ENCODE results near the gene THSD8.
A peak's percentile ranks its signal among the peaks of the same experiment; 100 is the strongest.

The THSD8 gene

DNA sequence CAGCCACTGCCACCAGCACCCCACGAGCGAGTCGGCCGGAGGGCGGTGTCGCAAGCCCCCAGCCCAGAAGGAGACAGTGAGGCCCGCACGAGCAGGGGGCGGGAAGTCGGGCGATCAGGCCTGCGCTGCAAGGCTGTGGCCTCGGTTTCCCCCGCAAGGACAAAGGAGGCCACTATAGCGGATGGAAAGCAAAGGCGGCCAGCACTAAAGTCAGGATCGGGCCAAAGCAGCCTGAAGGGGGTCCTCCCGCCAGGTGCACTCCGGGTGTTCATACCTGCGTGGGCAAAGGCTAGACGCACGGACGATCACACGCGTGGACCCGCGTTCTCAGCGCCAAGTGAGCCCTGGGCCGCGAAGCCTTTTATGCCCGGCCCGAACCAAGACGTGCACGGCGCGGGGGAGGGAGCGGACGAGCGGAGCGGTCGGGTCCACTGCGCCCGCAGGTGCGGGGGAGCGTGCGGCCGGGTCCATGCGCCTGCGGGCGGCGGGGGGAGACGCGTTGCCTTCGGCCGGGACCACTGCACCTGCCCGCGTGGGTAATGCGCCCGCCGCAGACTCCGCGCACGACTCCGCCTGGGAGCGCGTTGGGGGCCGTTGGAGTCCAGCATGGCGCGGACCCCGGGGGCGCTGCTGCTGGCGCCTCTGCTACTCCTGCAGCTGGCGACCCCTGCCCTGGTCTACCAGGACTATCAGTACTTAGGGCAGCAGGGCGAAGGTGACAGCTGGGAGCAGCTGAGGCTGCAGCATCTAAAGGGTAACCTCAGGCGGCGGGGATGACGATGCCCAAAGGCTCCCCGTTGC is at the start of gene THSD8, which contains the start of gene PRDX2:
TSS of gene THSD8 (plus strand) at position 604 of the 801 bp plus-strand sequence. CDS start at position 607, 3 bp downstream.
TSS of gene PRDX2 (minus strand) at position 335 of the 801 bp plus-strand sequence. CDS start 539 bp downstream, outside the sequence.
- DNase-seq: no peak

- no peak for DNase-seq
Measured at GRCh38 chr19:12754465-12755196, 47.2 kb upstream of the THSD8 start.

DNA sequence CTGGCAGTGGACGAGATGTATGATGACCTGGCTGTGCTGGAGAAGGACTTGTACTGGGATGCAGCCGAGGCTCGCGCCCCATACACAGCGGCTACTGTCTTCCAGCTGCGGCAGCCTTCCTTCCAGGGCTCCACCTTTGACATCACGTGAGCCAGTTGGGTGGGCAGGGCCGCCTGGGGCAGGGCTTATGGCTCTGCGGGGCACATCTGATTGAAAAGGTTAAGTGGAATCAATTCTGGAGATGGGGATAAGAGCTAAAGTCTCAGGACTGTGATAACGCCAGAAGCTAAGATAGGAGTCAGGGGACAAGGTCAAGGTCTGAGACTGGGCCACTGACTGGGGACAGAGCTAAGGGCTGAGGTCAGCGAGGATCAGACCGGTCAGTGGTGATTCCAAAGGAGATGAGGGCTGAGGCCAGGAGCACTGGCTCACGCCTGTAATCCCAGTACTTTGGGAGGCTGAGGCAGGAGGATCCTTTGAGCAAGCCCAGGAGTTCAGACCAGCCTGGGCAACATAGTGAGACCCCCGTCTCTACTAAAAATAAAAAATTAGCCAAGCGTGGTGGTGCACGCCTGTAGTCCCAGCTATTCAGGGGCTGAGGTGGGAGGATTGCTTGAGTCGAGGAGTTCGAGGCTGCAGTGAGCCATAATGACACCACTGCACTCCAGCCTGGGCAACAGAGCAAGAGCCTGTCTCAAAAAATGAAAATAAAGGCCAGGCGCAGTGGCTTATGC is 45.6 kb upstream of the THSD8 start:
- no peak for DNase-seq

GRCh38 chr19:12757544-12758274 is 44.2 kb upstream of the THSD8 start:
- peak; percentile 75 for DNase-seq

GRCh38 chr19:12759686-12760085 is 42.2 kb upstream of the THSD8 start:
- DNase-seq: no peak

DNA sequence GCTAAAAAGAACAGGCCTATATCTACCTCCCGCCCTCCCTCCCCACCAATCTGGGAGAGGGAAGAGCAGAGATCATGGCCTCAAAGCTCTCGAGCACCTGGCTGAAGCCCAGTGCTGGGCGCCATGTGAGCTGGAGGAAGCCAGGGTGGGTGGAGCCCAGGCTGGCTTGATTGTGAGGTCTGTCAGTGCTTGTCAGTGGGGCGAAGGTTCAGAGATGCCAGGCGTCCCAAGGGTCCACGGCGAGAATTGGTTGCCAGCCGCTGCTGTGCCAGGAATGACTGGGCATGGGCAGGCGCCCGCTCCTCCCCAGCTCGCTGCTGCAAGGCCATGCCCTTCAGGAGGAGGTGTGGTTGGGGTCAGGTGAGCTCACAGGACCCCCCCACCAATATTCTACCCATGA is 38.8 kb upstream of the THSD8 start:
- no peak for DNase-seq

- no peak for DNase-seq
Measured at GRCh38 chr19:12764698-12765097, 37.2 kb upstream of the THSD8 start.

DNA sequence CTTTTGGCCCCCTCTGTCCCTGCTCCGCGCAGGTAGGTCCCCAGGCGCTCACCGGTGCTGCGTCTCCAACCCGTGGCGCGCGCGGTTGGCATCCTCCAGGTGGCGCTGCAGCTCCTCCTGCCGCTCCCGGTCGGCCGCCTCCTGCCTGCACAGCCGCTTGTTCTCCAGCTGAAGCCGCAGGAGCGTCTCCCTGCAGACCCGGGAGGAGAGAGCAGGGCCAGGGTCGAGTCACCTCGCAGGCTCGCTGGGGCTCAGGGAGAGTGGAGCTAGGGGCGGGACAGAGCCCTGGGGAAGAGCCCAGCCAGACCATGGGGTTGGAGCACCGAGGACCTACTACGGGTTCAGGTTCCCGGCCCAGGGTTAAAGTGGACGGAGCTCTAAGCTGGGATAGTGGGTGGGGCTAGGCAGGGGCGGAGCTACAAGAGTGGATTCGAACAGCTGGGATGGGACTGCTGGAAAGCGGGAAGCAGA is 35.8 kb upstream of the THSD8 start:
- peak; percentile 83 for DNase-seq

- DNase-seq: no peak
Measured at GRCh38 chr19:12767150-12767549, 34.7 kb upstream of the THSD8 start.

GRCh38 chr19:12767666-12768065 is 34.2 kb upstream of the THSD8 start:
- no peak for DNase-seq

GRCh38 chr19:12769689-12770088 is 32.2 kb upstream of the THSD8 start:
- no peak for DNase-seq

DNA sequence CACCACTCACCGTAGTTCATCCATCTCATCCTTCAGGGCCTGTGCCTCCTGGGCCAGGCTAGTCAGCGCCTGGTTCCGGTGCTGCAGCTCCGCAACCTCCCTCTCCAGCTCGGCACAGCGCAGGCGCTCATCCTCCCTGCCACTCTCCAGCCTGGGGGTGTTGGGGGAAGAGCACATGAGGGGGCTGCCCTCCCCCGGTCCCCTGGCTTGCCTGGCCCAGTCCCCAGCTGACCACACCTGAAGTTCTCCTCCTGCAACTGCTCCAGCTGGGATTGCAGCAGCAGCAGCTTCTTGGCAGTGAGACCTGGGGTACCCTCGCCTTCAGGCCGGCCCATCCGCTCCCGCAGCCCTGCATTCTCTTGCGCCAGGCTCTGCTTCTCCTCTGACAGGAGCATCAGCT is 30.9 kb upstream of the THSD8 start:
- DNase-seq: no peak

GRCh38 chr19:12772323-12772722 is 29.5 kb upstream of the THSD8 start:
- DNase-seq: no peak

DNA sequence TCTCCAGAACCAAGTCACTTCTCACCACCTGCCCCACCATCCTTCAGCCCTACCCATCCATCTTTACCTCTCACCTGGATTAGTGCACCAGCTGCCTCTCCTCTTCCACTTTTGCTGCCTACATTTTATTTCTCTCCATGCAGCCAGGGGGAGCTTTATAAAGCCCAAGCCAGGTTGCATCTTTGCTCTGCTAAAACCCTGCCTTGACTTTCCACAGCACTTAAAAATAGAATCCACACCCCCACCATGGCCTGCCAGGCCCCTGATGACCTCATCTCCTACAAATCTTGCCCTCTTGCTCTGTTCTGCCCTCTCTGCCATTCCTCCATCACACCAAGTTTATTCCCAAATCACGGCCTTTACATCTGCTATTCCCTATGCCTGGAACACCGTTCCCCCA is 28.3 kb upstream of the THSD8 start:
- DNase-seq: no peak

DNA sequence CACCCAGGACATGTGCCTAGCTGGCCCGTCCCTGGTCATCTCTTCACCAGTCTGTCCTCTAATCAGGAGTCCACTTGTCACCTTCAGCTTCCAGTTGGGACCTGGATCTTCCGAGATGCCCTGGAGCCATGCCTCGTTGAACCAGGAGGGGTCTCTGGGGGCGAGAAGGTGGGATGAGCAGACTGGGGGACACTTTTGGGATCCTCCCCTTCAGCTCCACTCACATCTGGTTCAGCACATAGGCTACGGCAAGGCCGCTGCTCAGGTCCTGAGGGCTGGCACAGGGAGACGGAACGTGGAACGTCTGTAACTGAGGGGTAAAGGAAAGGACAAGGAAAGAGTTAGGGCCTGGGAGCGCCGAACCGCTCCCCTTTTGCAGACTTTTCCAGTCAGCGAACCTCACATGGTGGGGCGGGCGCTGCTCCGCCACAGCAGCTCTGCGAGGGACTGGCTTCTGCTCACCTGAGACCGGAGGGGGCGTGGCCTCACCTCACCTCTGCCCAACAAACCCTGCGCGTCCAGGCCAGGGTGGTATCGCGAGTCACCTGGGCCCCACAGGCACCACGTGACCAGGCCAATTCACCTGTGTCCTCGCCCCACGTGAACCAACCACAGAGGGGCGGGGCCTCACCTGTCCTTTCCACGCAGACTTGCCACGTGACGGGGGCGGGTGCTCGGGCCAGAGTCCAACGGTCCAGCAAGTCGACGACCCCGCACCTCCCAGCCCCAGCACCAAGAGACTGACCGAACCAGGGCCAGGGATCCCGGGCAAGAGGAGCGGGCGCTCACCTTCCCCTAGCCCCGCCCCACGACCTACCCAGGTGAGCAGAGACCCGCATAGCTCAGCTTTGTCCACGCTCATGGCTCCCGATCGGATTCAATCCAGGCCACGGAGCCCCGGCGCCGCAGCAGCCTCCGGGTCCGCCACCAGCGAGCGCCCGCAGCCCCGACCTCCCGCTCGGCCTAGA is 27.0 kb upstream of the THSD8 start, which contains the start of gene HOOK2:
TSS of gene HOOK2 (minus strand) at position 965 of the 968 bp plus-strand sequence. CDS start at position 862, 103 bp downstream.
- DNase-seq: no peak

- DNase-seq: peak; percentile 76
Measured at GRCh38 chr19:12777217-12778016, 24.5 kb upstream of the THSD8 start.

- peak; percentile 53 for DNase-seq
Measured at GRCh38 chr19:12778017-12778904, 23.6 kb upstream of the THSD8 start.

GRCh38 chr19:12778905-12779161 is 23.0 kb upstream of the THSD8 start:
- DNase-seq: no peak
